Uterus (tissue), 4 donors: ENCODE data around the gene NDUFB1. TPM values are rescaled to one million over a fixed set of nuclear protein-coding genes. Genes with fewer than 3 reads are reported as not detected.

Experiments
- DNase-seq, 2 donors: peaks; one replicate each; pipeline ENCODE4 v3.0.0-alpha.2; 2019 to 2020
- H3K27ac ChIP-seq, 2 donors: fragments of 200-600 bp; sonication (generic); 1 replicate in 1 of 2; 2 replicates in 1 of 2; pipeline ENCODE4 v1.5.1; 2016 to 2018
- H3K27me3 ChIP-seq, 2 donors: fragments of 200-600 bp; sonication (generic); one replicate each; pipeline ENCODE4 v1.5.1; 2018 to 2019; ENCODE audit warnings: control low read depth in 1 of 2
- H3K36me3 ChIP-seq, 2 donors: fragments of 200-600 bp; sonication (generic); one replicate each; pipeline ENCODE4 v1.5.1; 2019; ENCODE audit warnings: control low read depth in 1 of 2
- H3K4me1 ChIP-seq, 2 donors: fragments of 200-600 bp; sonication (generic); one replicate each; pipeline ENCODE4 v1.5.1; 2018 to 2019; ENCODE audit warnings: control low read depth in 1 of 2
- H3K4me3 ChIP-seq, 2 donors: fragments of 200-600 bp; sonication (generic); 1 replicate in 1 of 2; 2 replicates in 1 of 2; pipeline ENCODE4 v1.5.1; 2018 to 2019; ENCODE audit warnings: mild to moderate bottlenecking in 1 of 2
- H3K9me3 ChIP-seq, 2 donors: fragments of 200-600 bp; sonication (generic); one replicate each; pipeline ENCODE4 v1.5.1; 2019; ENCODE audit warnings: control low read depth in 1 of 2
- CTCF ChIP-seq, 4 experiments: fragments of 200-600 bp in 2 of 4; fragments of 450-650 bp in 2 of 4; sonication (generic) in 2 of 4; IDR thresholded peaks; one replicate each; pipeline ENCODE4 v1.5.1; 2016 to 2019; ENCODE audit warnings: antibody characterized with exemption in 4 of 4, mild to moderate bottlenecking in 2 of 4, moderate library complexity in 1 of 4
- POLR2A ChIP-seq, 2 donors: fragments of 450-650 bp; IDR thresholded peaks; one replicate each; pipeline ENCODE4 v1.6.1; 2016; ENCODE audit warnings: antibody characterized with exemption in 2 of 2, mild to moderate bottlenecking in 1 of 2, moderate library complexity in 1 of 2
- intact Hi-C: fragments of 100-400 bp; cut with DNase I; formaldehyde crosslinking; loops from one replicate; pipeline ENCODE4 v1.15.1; 2023; ENCODE audit warnings: low total_unique reads
- total RNA-seq, 4 donors: library from RNA; depleted of rRNA in 3 of 4; stranded (reverse); fragments of >200 nt in 3 of 4; gene quantifications; one replicate each; pipeline versions ENCODE4 v1.1.0 to v1.2.4, GENCODE V29; 2014 to 2023
- donor health status: DM: yes; HTN: yes; CAD: no.

Gene NDUFB1
- total RNA-seq, 4 donors from 2014 or later: 54.1 to 119 (median 79.5) TPM

DNA sequence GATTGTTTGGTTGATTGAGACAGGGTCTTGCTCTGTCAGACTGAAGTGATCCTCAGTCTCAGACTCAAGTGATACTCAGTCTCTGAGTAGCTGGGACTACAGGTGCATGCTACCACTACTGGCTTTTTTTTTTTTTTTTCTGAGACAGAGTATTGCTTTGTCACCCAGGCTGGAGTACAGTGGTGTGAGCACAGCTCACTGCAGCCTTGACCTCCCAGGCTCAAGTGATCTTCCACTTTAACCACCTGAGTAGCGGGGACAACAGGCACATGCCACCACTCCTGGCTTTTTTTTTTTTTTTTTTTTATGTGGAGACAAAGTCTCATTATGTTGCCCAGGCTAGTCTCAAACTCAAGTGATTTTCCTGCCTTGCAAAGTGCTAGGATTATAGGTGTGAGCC lies 32.1 kb upstream of the NDUFB1 start:
- H3K4me3 ChIP-seq: no peak overlapping the region
- no peak for DNase-seq
- TF ChIP-seq POLR2A (IDR thresholded peaks at IDR 0.05) (no peak), CTCF (IDR thresholded peaks at IDR 0.05) (no peak)
- H3K27ac ChIP-seq: no peak overlapping the region
- no peaks in the 10 kb centered on the region for H3K36me3 ChIP-seq
- H3K9me3 ChIP-seq: no peaks in the 10 kb centered on the region
- no peaks in the 10 kb centered on the region for H3K4me1 ChIP-seq
- intact Hi-C loops: no loop called here
- no peaks in the 10 kb centered on the region for H3K27me3 ChIP-seq

GRCh38 chr14:92144708-92145107 lies 23.2 kb upstream of the NDUFB1 start:
- Histone ChIP-seq H3K4me3 (no peak overlapping the region), H3K36me3 (no peaks in the 10 kb centered on the region), H3K27me3 (no peaks in the 10 kb centered on the region), H3K27ac (no peak overlapping the region), H3K4me1 (no peaks in the 10 kb centered on the region), H3K9me3 (no peaks in the 10 kb centered on the region)
- TF ChIP-seq POLR2A (IDR thresholded peaks at IDR 0.05): no peak
- no peak for TF ChIP-seq CTCF (IDR thresholded peaks at IDR 0.05)
- no peak for DNase-seq
- intact Hi-C loops: no loop called here

GRCh38 chr14:92143962-92144361 lies 22.5 kb upstream of the NDUFB1 start:
- Histone ChIP-seq H3K36me3 (no peaks in the 10 kb centered on the region), H3K9me3 (no peaks in the 10 kb centered on the region), H3K4me1 (no peaks in the 10 kb centered on the region), H3K27ac (no peak overlapping the region), H3K27me3 (no peaks in the 10 kb centered on the region), H3K4me3 (no peak overlapping the region)
- intact Hi-C loops: no loop called here
- no peak for TF ChIP-seq CTCF (IDR thresholded peaks at IDR 0.05)
- TF ChIP-seq POLR2A (IDR thresholded peaks at IDR 0.05): no peak
- DNase-seq: no peak

- Histone ChIP-seq H3K4me1 (no peaks in the 10 kb centered on the region), H3K36me3 (no peaks in the 10 kb centered on the region)
These were observed 21.8 kb upstream of the NDUFB1 start for GRCh38 chr14:92143309-92143708.

GRCh38 chr14:92135269-92135668 lies 13.8 kb upstream of the NDUFB1 start:
- no peak for DNase-seq
- no peaks in the 10 kb centered on the region for H3K27me3 ChIP-seq
- intact Hi-C loops: no loop called here
- no peaks in the 10 kb centered on the region for H3K4me1 ChIP-seq
- no peaks in the 10 kb centered on the region for H3K9me3 ChIP-seq
- H3K4me3 ChIP-seq: no peak overlapping the region
- no peaks in the 10 kb centered on the region for H3K36me3 ChIP-seq
- peak in 3 of 4 experiments; percentile 17 to 23 (median 17) for TF ChIP-seq CTCF (IDR thresholded peaks at IDR 0.05)
- TF ChIP-seq POLR2A (IDR thresholded peaks at IDR 0.05): no peak
- H3K27ac ChIP-seq: no peak overlapping the region

More at GRCh38 chr14:92143309-92143708, 21.8 kb upstream of the NDUFB1 start:
- Histone ChIP-seq H3K9me3 (no peaks in the 10 kb centered on the region), H3K4me3 (no peak overlapping the region), H3K27me3 (no peaks in the 10 kb centered on the region), H3K27ac (no peak overlapping the region)
- intact Hi-C loops: no loop called here
- no peak for DNase-seq
- TF ChIP-seq CTCF (IDR thresholded peaks at IDR 0.05) (no peak), POLR2A (IDR thresholded peaks at IDR 0.05) (no peak)
